Breast epithelium (tissue), 3 donors: ENCODE measurements around the gene PRDX1.

ENCODE experiments used
- POLR2A ChIP-seq: fragments of 450-650 bp; IDR thresholded peaks from one replicate; pipeline ENCODE4 v1.6.1; 2016; ENCODE audit warnings: antibody characterized with exemption, mild to moderate bottlenecking, moderate library complexity
- POLR2AphosphoS5 ChIP-seq, 3 donors: sonication (generic); formaldehyde crosslinking; IDR thresholded peaks; one replicate each; pipeline ENCODE4 v1.6.1; 2017; ENCODE audit warnings: antibody characterized with exemption in 3 of 3

GRCh38 chr1:45491487-45492260 lies 30.0 kb downstream of the PRDX1 start:
- TF ChIP-seq POLR2A (no peak), POLR2AphosphoS5 (IDR thresholded peaks at IDR 0.05) (no peak)
